Stimulated activated CD4-positive, alpha-beta T cell treated with anti-CD3 and anti-CD28 coated beads, Interleukin-4, amount 100 ng/mL, for 4 hours (primary cell): ENCODE measurements around the gene DUSP8.

Experiments
- DNase-seq, 2 experiments: peaks; one replicate each; pipeline ENCODE4 v3.0.0-alpha.2; 2020

The DUSP8 gene

DNA sequence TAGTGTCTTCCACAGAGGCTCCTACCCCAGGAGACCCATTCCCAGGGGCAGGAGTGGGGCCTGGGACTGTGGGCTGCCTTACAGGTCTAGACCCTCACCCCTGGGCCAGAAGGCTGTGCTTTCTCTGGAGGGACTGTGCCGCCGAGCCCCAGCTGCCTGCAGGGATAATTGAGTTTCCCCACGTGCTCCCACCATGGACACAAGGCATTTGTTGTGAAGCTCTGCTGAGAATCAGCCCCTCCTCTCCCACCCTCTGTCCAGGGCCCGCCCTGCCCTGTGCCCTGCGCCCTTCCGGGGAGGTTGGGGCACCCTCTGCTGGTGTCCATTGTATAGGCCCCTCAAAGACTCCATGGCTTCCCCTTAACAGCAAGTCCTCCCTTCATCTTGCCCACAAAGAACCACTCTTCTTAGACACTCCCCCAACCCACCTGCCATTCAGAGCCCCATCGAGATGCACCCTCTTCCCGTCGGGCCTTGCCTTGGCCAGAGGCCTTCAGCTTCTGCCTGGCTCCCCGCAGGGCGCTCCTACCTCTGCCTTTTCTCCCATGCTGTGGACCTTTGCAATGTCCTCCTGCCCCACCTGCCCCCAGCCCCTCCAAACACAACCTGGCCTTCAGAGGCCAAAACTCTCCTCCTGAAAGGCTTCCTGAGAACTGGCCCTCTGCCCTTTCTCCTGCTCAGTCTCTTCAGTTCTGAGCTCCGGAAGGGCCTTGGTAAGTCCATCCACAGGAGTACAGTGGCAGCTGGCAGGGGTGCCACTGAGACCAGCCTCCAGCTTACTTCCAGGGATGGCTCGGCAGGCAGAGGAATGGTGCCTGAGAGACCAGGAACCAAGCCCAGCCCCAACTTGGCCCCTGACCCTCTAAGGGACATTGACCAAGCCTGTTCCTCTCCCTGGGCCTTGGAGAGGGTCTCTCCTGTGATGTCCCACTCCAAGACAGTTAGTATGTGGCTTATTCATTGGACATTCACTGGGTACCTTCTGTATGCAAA lies 22.4 kb downstream of the DUSP8 start:
- no peak for DNase-seq

DNA sequence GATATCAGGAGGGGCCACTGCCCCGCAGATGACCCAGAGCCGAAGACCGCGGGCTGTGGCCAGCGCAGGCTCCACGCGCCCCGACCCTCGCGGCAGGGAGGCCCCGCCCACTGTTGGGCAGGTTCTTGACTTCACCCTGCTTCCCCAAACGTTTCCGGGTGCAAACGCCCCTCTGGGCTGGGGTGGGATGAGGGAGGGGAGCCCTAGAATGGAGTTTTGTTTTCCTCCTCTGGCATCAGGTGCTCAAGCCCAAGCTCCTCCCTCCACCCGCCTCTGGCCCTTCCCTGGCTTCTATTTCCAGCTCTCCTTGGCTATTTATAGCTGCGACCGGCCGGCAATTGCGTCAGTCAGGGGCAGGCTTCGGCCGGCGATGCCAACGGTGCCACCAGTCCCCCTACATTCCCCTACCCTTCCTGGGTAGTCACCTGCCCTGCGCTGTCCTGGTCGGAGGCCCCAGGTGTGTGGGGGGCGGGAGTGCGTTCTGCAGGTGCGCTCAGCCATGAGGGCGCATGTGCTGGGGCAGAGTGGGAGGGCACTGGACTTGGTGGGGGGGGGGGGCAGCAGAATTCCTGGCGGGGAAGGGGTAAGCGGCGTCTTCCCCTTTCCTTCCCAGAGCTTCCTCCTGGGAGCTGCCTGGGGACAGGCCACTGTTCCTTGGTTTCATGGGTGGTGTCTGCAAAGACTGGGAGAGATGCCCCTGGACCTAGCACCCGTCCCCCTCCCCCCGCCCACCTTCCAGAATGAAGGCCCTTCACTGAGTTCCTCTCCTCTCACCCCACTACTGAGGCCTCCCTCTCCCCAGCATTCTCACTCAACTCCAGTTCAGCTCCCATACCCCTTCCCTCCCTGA lies 23.6 kb downstream of the DUSP8 start:
- DNase-seq: no peak

DNA sequence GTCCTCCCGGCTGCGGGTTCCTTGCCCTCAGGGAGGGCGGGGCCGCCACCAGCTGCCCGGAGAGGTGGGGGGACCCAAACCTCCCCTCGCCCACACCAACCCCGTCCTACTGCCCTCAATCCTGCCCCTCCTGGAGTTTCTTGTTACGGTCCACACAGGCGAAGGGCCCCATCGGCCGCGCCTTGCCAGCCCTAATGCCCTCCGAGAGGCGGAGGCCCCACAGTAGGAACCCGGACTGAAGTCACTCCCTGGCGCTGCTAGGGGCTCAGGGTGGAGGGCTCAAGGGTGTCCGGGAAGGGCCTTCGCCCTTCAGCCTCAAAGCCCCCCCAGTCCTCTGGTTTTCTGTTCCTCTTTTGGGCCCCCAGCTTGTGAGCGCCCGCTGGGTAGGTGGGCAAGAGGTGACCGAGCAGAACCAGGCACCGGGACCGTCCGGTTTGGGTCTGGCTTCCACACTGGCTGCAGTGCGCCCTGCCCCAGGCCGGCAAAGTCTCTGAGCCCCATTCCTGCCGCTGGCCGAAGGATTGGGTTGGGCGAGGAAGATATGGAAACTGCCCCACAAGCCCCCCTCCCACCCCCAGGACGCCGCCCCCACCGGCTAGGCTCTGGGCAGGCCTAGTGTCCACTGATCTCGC lies 24.5 kb downstream of the DUSP8 start:
- no peak for DNase-seq

- DNase-seq: peak; percentile 17 to 46
These were observed 25.3 kb downstream of the DUSP8 start for GRCh38 chr11:1546536-1547466.

GRCh38 chr11:1546077-1546535 lies 26.0 kb downstream of the DUSP8 start:
- no peak for DNase-seq

DNA sequence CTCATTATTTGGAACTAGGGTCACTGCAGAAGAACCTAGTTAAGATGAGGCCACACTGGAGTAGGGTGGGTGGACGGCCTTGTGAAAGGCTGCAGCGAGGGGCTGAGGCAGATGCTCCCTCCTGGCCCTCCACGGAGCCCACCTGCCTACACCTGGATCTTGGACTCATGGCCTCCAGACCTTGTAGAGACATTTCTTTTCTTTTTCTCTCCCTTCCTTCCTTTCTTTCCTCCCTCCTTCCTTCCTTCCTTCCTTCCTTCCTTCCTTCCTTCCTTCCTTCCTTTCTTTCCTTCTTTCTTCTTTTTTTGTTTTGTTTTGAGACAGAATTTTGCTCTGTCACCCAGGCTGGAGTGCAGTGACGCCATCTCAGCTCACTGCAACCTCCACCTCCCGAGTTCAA lies 26.6 kb downstream of the DUSP8 start:
- DNase-seq: no peak

DNA sequence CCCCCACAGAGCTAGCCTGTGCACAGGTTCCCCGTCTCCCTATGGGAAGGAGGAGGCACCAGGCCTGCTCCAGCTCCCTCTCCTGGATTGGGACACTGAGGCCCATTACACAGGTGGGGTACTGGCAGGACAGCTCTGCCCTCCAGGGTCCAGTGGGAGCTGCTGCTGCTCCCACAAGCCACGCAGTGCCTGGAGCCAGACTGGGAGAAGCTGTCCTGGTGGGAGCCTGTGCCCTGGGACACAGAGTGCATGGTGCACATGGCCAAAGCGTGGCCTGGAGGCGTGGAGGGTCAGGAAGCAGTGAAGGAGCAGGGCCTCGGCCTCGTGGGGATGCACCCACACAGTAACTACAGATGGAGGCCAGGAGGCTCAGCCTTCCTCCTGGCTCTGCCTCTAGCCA lies 27.5 kb downstream of the DUSP8 start:
- no peak for DNase-seq

GRCh38 chr11:1543606-1544263 lies 28.3 kb downstream of the DUSP8 start:
- DNase-seq: no peak

DNA sequence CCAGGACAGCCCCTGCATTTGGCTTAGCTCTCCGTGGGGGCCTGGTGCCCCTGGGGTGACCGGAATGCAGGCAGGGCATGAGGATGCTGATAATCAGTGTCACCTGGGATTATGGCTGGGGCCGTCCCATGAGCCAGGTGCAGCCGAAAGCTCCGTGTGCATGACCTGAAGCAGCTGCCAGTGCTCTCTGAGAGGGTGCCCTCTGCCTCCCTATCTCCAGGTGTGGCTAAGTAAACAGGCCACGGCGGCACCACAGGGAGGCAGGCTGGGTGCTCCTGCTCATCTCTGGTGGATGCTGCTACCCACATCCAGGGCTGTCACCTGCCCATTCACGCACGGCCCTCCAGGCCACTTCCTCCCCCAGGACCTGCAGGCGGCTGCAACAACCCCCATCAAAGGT lies 29.8 kb downstream of the DUSP8 start:
- no peak for DNase-seq

- no peak for DNase-seq
These were observed 30.4 kb downstream of the DUSP8 start for GRCh38 chr11:1541474-1542204.

GRCh38 chr11:1540074-1540473 lies 32.0 kb downstream of the DUSP8 start:
- no peak for DNase-seq

- no peak for DNase-seq
These were observed 33.9 kb downstream of the DUSP8 start for GRCh38 chr11:1538153-1538552.

DNA sequence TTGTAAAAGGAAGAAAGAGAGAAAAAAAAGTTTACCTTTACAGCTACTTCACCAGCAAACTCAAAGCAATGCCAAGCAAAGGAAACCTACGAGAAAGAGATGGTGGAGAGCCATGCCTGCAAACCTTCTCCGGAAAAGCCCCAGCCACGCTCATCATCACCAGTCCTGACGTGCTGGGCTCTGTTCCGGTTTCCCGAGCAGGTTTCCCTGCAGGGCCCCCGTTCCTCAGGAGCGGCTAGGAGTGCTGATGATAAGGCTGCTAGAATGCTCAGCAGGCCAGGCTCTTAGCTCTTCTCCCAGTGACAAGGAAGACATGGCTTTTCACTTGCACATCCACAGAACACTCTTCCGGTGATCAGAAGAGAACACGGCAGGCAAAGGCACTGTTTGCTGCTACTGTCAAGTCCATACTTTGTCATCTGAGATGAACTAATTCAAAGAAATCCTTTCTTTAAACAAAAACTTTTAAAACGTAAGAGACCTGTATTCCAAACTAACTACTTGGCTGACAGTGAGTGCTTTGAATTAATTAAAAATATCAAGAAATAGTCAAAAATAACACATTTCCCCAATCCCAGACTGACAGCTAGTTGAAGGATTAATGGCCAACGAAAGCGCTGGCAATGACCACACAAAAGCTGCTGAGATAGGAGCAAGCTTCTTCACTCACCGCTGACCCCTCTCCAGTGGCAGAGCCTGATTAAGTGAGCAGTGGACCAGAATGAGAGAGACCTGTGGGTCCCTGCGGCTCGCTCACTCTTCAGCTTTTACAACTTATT lies 35.8 kb downstream of the DUSP8 start:
- no peak for DNase-seq

DNA sequence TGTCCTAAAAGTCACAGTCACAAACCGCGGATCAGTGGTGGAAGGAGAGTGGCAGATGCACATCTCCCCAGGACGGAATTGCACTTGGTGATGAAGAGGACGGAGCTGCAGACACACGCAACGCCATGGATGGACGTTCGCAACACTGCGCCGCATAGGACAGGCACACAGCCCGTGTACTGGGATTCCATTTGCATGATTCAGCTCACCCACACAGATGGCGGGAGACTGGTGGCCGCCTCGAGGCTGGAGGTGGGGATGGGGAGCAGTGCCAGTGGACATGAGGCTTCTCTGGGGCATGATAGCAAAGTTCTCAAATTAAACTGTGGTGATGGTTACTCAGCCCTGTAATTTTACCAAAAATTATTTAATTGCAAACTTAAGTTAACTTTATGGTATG lies 37.4 kb downstream of the DUSP8 start:
- no peak for DNase-seq

GRCh38 chr11:1534171-1534570 lies 37.9 kb downstream of the DUSP8 start:
- DNase-seq: no peak

GRCh38 chr11:1533342-1533725 lies 38.7 kb downstream of the DUSP8 start:
- DNase-seq: no peak

DNA sequence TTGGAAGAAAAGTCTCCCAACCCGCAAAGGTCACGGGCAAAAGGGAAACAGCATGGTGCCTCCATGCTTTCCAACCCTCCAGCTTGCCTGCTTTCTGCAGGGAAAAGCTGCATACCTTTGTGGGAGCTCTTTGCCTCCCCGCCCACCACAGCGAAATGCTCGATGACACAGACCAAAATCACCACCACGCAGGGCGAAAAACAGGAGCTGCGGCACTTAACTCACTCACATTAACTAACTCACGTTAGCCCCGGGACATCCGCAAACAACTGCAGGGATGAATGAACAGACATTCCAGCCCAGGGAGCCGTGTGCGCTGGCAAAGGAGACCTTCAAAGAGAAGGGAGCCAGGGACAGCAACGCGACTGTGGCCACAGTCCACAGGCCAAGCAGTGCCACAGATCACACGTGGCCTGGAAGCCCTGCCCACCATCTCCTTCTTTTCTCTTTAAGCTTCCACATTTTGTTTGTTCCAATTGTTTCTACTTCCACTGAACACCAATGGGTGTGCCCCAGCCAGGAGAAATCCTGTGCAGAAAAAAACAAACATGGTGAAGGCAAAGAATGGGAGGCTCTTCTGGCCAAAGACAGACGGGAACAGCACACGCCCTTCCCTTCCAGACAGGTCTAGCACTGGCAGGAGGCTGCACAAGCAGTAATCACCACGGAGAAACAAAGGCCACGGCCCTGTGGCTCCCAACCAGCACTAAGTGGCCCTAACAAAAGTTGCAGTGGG lies 39.3 kb downstream of the DUSP8 start:
- no peak for DNase-seq

- DNase-seq: no peak
These were observed 40.0 kb downstream of the DUSP8 start for GRCh38 chr11:1532014-1532586.
